NCI-H128 (cell line): ENCODE measurements around the gene LTBP2.

Experiments used
- DNase-seq: peaks from one replicate; lab custom pipeline; 2025; ENCODE audit not compliant: unreplicated experiment; lab: John Stamatoyannopoulos, UW

LTBP2 gene

GRCh38 chr14:74592476-74593201 is 19.4 kb downstream of the LTBP2 start:
- no peak for DNase-seq

GRCh38 chr14:74591899-74592298 is 20.1 kb downstream of the LTBP2 start:
- no peak for DNase-seq

GRCh38 chr14:74591394-74591793 is 20.6 kb downstream of the LTBP2 start:
- no peak for DNase-seq

GRCh38 chr14:74589291-74589879 is 22.7 kb downstream of the LTBP2 start:
- no peak for DNase-seq

GRCh38 chr14:74587363-74587707 is 24.7 kb downstream of the LTBP2 start:
- DNase-seq, result no peak

- no peak for DNase-seq
These were observed 25.2 kb downstream of the LTBP2 start for GRCh38 chr14:74586681-74587362.

GRCh38 chr14:74585406-74586335 is 26.4 kb downstream of the LTBP2 start:
- no peak for DNase-seq

GRCh38 chr14:74584951-74585350 is 27.1 kb downstream of the LTBP2 start:
- DNase-seq, result no peak

- no peak for DNase-seq
These were observed 28.2 kb downstream of the LTBP2 start for GRCh38 chr14:74583689-74584434.

- no peak for DNase-seq
These were observed 29.0 kb downstream of the LTBP2 start for GRCh38 chr14:74582910-74583581.

GRCh38 chr14:74580275-74580672 is 31.8 kb downstream of the LTBP2 start:
- DNase-seq, result no peak

GRCh38 chr14:74579447-74580274 is 32.4 kb downstream of the LTBP2 start:
- DNase-seq, result no peak

- no peak for DNase-seq
These were observed 33.6 kb downstream of the LTBP2 start for GRCh38 chr14:74578479-74578878.

GRCh38 chr14:74577948-74578275 is 34.1 kb downstream of the LTBP2 start:
- no peak for DNase-seq

- no peak for DNase-seq
These were observed 34.6 kb downstream of the LTBP2 start for GRCh38 chr14:74577247-74577947.

GRCh38 chr14:74575936-74576335 is 36.1 kb downstream of the LTBP2 start:
- no peak for DNase-seq

- DNase-seq, result no peak
These were observed 36.5 kb downstream of the LTBP2 start for GRCh38 chr14:74575507-74575906.

GRCh38 chr14:74574706-74575105 is 37.3 kb downstream of the LTBP2 start:
- no peak for DNase-seq

GRCh38 chr14:74574090-74574433 is 38.0 kb downstream of the LTBP2 start:
- DNase-seq, result no peak
